22Rv1 (cell line): Measurements from ENCODE around the gene ECE1.

Source experiments
- H3K27ac ChIP-seq: fragments of 450-650 bp; 2 replicates; pipeline ENCODE4 v1.5.1; 2017
- ZFX ChIP-seq: fragments of 450-650 bp; IDR thresholded peaks from 2 replicates; pipeline ENCODE4 v1.6.1; 2017; ENCODE audit warnings: antibody characterized with exemption, borderline replicate concordance
- TF ChIP-seq, protein P1 (sequence below): fragments of 450-650 bp; IDR thresholded peaks from 2 replicates; pipeline ENCODE4 v1.5.1; 2017; ENCODE audit warnings: mild to moderate bottlenecking

ECE1 gene

DNA sequence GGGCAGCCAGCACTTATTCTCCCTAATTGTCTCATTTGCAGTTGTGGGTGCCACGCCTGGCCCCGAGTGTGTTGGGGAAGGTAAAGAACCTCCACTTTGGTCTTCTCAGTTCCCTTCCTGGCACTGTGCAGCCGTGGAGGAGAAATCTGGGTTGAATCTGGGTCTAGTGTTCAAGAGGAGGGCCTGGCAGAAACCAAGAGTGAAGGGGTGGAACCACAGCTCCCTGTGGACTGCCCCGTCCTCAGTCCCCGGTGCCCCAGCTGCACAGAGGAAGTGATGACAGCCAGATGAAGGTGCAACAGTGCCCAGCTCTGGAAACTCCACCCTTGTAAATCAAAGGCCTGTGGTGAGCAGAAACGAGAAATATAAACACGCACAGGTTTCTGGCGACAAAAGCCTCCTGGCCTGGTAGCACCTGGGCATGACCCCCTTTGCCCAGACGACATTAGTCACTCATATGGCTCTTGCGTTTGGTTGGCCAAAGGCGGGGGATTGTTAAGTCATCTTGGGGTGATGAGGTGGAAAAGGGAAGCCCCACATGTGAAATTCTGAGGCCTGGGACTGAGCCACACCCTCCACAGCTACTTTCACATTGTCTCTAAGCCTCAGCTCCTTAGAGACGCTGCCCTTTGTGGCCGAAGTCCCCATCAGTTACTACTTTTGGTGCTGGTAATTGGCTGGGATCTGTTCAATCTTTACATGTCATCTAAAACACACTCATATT, 4.2 kb upstream of the ECE1 start:
- no peak for TF ChIP-seq ZFX
- TF ChIP-seq, protein P1, sequence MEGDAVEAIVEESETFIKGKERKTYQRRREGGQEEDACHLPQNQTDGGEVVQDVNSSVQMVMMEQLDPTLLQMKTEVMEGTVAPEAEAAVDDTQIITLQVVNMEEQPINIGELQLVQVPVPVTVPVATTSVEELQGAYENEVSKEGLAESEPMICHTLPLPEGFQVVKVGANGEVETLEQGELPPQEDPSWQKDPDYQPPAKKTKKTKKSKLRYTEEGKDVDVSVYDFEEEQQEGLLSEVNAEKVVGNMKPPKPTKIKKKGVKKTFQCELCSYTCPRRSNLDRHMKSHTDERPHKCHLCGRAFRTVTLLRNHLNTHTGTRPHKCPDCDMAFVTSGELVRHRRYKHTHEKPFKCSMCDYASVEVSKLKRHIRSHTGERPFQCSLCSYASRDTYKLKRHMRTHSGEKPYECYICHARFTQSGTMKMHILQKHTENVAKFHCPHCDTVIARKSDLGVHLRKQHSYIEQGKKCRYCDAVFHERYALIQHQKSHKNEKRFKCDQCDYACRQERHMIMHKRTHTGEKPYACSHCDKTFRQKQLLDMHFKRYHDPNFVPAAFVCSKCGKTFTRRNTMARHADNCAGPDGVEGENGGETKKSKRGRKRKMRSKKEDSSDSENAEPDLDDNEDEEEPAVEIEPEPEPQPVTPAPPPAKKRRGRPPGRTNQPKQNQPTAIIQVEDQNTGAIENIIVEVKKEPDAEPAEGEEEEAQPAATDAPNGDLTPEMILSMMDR: no peak
- H3K27ac ChIP-seq: no peak overlapping the region

DNA sequence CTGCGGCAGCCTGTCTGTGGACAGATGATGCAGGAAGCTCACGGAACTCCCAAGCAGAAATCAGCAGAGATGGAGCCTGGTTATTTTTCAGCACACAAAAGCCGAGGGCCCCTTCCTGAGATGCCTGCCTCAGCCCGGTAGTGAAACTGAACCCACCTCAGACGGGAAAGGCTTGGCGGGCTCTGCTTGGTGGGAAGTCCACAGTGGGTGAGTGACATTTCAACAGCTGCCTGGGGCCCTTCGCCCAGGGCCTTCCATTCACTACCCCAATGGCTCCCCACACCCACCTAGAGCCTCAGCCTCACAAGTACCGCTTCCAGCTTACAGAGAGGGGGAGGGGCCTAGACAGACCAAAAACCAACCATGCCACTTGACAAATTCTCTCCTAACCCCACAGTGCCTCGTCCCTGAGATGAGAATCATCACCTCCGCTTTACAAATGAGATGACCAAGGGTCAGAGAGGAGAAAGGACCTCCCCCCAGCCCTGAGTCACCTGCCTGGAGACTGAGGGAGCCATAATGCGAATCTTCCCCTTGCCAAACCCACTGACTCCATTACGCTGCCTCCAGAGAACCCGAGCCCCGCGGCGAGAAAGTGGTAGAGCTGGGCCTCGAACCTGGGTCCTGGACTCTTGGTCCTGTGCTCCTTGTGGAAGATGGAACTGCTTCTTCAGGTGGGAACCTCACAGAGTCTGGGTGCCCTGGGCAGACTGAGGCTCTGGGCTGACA, 3.4 kb upstream of the ECE1 start:
- H3K27ac ChIP-seq: no peak overlapping the region
- TF ChIP-seq ZFX: no peak
- TF ChIP-seq, protein P1: no peak

DNA sequence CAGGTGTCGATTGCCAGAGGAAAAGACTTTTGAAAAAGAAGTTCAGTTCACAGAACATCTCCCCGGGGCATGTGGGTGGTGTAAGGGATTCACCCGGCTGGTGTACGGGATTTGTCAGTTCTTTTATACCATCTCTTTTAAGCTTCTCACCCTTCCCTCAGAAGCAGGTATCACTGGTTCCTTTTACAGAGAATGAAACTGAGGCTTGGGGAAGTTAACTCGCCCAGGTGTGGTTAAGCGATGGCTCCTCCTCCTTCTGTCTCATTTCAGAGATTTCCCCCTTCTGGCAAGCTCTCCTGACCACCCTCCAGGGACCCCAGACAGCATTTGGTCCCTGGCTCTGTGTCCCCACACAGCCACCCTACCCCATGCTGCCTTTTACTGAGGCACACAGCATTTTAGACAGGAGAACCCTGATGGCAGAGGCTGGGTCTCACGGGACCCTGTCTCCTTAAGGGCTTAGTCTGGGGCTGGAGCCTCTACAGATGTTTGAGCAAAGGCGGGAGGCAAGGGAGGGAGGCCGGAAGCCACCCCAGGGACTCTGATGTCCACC, 2.8 kb upstream of the ECE1 start:
- no peak overlapping the region for H3K27ac ChIP-seq
- TF ChIP-seq, protein P1: no peak
- TF ChIP-seq ZFX: no peak

DNA sequence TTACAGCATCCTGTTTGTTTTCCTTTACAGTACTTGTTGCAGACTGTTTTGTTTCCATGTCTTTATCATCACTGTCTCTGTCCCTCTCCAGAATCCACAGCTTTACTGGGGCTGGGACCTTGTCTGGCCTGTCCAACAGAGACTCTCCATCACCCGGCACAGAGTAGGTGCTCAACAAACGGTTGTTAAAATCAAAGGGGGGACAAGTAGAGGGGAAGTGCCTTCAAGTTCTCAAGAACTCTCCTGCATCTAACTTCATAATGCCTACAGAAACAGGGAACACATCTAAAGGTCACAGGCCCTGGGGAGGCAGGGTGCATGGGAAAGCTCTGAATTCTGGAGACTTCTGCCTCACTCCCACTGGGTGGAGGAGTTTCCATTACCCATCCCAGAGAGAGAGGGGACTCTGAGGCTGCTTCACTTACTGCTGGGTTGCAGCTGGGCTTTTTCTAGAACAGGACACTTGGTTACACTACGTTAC, 2.3 kb upstream of the ECE1 start:
- TF ChIP-seq, protein P1: no peak
- no peak for TF ChIP-seq ZFX
- H3K27ac ChIP-seq: no peak overlapping the region

DNA sequence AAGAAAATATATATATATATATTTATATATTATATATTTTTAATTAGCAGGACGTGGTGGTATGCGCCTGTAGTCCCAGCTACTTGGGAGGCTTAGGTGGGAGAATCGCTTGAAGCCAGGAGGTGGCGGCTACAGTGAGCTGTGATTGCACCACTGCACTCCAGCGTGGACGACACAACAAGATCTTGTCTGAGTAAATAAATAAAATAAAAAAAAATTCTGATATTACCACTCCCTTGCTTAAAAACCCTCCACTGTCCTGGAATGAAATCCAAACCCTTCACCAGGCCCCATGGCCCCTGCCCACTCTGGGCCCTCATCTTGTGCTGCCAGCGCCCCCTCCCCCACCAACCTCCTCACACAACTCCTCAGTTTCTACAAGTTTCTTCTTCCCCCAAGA, 1.7 kb upstream of the ECE1 start:
- no peak for TF ChIP-seq ZFX
- TF ChIP-seq, protein P1: no peak
- no peak overlapping the region for H3K27ac ChIP-seq

DNA sequence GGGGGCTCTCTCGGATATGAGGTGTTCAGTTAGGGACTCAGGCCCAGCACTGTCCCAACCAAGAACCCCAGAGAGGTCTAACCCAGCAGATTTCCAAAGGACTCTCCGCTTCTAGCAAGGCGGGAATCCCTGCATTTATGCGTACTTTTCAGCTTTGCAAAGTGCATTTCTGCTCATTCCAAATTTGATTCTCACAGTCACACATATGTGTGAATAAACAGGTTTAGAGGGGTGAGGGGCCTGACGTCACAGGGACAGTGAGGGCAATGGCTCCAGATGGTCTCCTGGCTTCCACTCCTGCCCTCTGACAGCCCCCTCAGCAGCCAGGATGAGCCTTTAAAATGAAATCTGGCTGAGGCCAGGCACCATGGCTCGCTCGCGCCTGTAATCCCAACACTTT, 921 bp upstream of the ECE1 start:
- no peak overlapping the region for H3K27ac ChIP-seq
- TF ChIP-seq ZFX: no peak
- TF ChIP-seq, protein P1: no peak

DNA sequence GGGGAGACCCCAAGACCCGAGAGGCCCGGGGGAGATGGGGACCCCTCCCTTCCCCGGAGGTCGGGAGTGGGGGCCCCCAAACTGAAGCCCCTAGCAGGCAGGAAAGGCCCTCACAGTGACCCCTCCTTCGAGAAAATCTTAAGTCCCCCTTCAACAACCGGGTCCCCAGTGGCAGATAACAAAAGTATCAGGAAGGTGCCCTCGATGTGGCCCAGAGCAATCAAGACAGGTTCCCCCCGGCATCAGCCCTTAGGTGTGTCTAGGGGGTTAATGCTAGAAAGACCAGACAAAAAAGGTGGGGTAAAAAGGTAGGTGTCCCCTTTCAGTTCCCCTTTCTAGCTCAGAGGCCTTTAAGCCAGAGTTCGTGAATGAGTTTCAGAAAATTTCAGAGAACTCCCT, 282 bp upstream of the ECE1 start:
- TF ChIP-seq ZFX: no peak
- TF ChIP-seq, protein P1: no peak
- no peak overlapping the region for H3K27ac ChIP-seq
